HepG2 (cell line): ENCODE measurements around the gene RIMBP2. TPM values are rescaled to one million over a fixed set of nuclear protein-coding genes. Genes with fewer than 3 reads are reported as not detected.

ENCODE experiments used
- ATAC-seq: fragments of 200-7000 bp; cut with Tn5 transposase; 3 replicates; pipeline ENCODE4 v1.9.1; 2020; ENCODE audit warnings: mild to moderate bottlenecking, moderate library complexity
- BruUV-seq: library from RNA; stranded (reverse); fragments of 400-500 nt; replicated peaks from 2 replicates; lab custom pipeline; 2021; lab: Mats Ljungman, UMichigan
- CTCF ChIA-PET: fragments of 300-600 bp; formaldehyde crosslinking; extraction: SDS; loops from one replicate; lab custom pipeline; 2021; ENCODE audit warnings: low total read pairs, inconsistent platforms, low intra/inter-chr PET ratio; lab: Yijun Ruan, JAX
- POLR2A ChIA-PET: fragments of 350-600 bp; sonication (Branson Sonifier 250); formaldehyde crosslinking; loops from one replicate; lab custom pipeline; 2020; ENCODE audit warnings: antibody characterized with exemption, inconsistent platforms; lab: Yijun Ruan, JAX
- DNase-seq: peaks from one replicate; pipeline ENCODE4 v3.0.0-alpha.2; 2015; ENCODE audit warnings: low spot score
- FAIRE-seq: peaks from 3 replicates; lab custom pipeline; 2011; peaks lifted over from hg19 to GRCh38; lab: Jason Lieb, UNC
- H2AFZ ChIP-seq: one replicate; pipeline ENCODE4 v1.6.1; 2011; ENCODE audit warnings: low read length, inconsistent platforms
- H3K27ac ChIP-seq: fragments of 300-600 bp; 3 replicates; pipeline ENCODE4 v1.8.0; 2011; ENCODE audit warnings: mixed run types, mild to moderate bottlenecking, mixed read lengths, low read length, inconsistent platforms; ENCODE audit not compliant: insufficient read depth; ENCODE audit errors: extremely low read length
- H3K27me3 ChIP-seq, 2 experiments: fragments of 200-600 bp in 1 of 2; 2 replicates in 1 of 2; 3 replicates in 1 of 2; pipeline versions ENCODE4 v1.6.0 to v1.8.0; 2011; ENCODE audit warnings: low read length in 2 of 2, mild to moderate bottlenecking in 2 of 2, moderate library complexity in 2 of 2, inconsistent platforms in 1 of 2; ENCODE audit not compliant: insufficient read depth in 2 of 2, control insufficient read depth in 1 of 2
- H3K36me3 ChIP-seq, 2 experiments: fragments of 200-600 bp in 1 of 2; replicated peaks in 1 of 2; 2 replicates in 1 of 2; 3 replicates in 1 of 2; pipeline versions ENCODE4 v1.5.1 to v1.8.0; 2011; ENCODE audit warnings: low read length in 2 of 2, inconsistent platforms in 1 of 2; ENCODE audit not compliant: insufficient read depth in 2 of 2, control insufficient read depth in 1 of 2
- H3K4me1 ChIP-seq: 2 replicates; pipeline ENCODE4 v1.5.1; 2012; ENCODE audit warnings: low read length, inconsistent platforms; ENCODE audit not compliant: insufficient read depth
- H3K4me2 ChIP-seq: 2 replicates; pipeline ENCODE4 v1.6.0; 2011; ENCODE audit warnings: low read depth, low read length, inconsistent platforms
- H3K4me3 ChIP-seq, 3 experiments: fragments of 200-600 bp in 1 of 3; sonication (generic), shearing (Covaris generic) in 1 of 3; replicated peaks in 1 of 3; 2 replicates each; pipeline ENCODE4 v1.5.1; 2011 to 2016; ENCODE audit warnings: low read length in 3 of 3, inconsistent platforms in 2 of 3, low read depth in 2 of 3, mild to moderate bottlenecking in 2 of 3, control low read depth in 1 of 3, mixed read lengths in 1 of 3; ENCODE audit not compliant: insufficient read depth in 1 of 3
- H3K79me2 ChIP-seq: one replicate; pipeline ENCODE4 v1.6.1; 2011; ENCODE audit warnings: low read length, inconsistent platforms; ENCODE audit not compliant: insufficient read depth
- H3K9ac ChIP-seq: 2 replicates; pipeline ENCODE4 v1.6.0; 2011; ENCODE audit warnings: mild to moderate bottlenecking, low read depth, low read length, inconsistent platforms; ENCODE audit not compliant: insufficient read depth
- H3K9me3 ChIP-seq: 2 replicates; pipeline ENCODE4 v1.5.1; 2012; ENCODE audit warnings: mild to moderate bottlenecking, low read length
- H4K20me1 ChIP-seq: 2 replicates; pipeline ENCODE4 v1.6.0; 2011; ENCODE audit warnings: inconsistent platforms, mild to moderate bottlenecking, low read length, moderate library complexity; ENCODE audit not compliant: insufficient read depth
- ATF2 ChIP-seq: sonication (generic); formaldehyde crosslinking; IDR thresholded peaks from 2 replicates; pipeline ENCODE4 v1.4.0; 2020; ENCODE audit warnings: missing genetic modification reagents
- CEBPB ChIP-seq: IDR thresholded peaks from 2 replicates; pipeline ENCODE4 v1.6.1; 2011; ENCODE audit warnings: low read depth, low read length, improper control_type of control experiment, borderline replicate concordance
- CHD4 ChIP-seq: fragments of 200-600 bp; sonication (generic); IDR thresholded peaks from 2 replicates; pipeline ENCODE4 v1.7.0; 2017; ENCODE audit warnings: mild to moderate bottlenecking, low read length, borderline replicate concordance
- E2F1 ChIP-seq: sonication (generic); formaldehyde crosslinking; IDR thresholded peaks from 2 replicates; pipeline ENCODE4 v1.5.0; 2020; ENCODE audit warnings: missing genetic modification reagents
- IRF1 ChIP-seq: sonication (generic); formaldehyde crosslinking; IDR thresholded peaks from 2 replicates; pipeline ENCODE4 v1.4.0; 2020; ENCODE audit warnings: low read depth, mild to moderate bottlenecking, missing genetic modification reagents
- MXD4 ChIP-seq: IDR thresholded peaks from 2 replicates; pipeline ENCODE4 v1.6.1; 2016; ENCODE audit warnings: mild to moderate bottlenecking, missing biosample characterization, missing genetic modification reagents
- NCOA5 ChIP-seq: sonication (generic); formaldehyde crosslinking; IDR thresholded peaks from 2 replicates; pipeline ENCODE4 v1.4.0; 2020; ENCODE audit warnings: missing genetic modification reagents
- NKX3-1 ChIP-seq: sonication (generic); formaldehyde crosslinking; IDR thresholded peaks from 2 replicates; pipeline ENCODE4 v1.5.0; 2020; ENCODE audit warnings: missing genetic modification reagents
- RBAK ChIP-seq: sonication (generic); formaldehyde crosslinking; IDR thresholded peaks from 2 replicates; pipeline ENCODE4 v1.5.1; 2020; ENCODE audit warnings: mild to moderate bottlenecking, missing genetic modification reagents
- SIN3B ChIP-seq: fragments of 150-350 bp; IDR thresholded peaks from 2 replicates; pipeline ENCODE4 v1.6.1; 2014; ENCODE audit warnings: low read length
- ZNF275 ChIP-seq: sonication (generic); formaldehyde crosslinking; IDR thresholded peaks from 2 replicates; pipeline ENCODE4 v1.8.0; 2022; ENCODE audit warnings: missing genetic modification reagents, mild to moderate bottlenecking, inconsistent platforms, borderline replicate concordance
- ZNF383 ChIP-seq: sonication (generic); formaldehyde crosslinking; IDR thresholded peaks from 2 replicates; pipeline ENCODE4 v1.4.0; 2020; ENCODE audit warnings: missing genetic modification reagents, mild to moderate bottlenecking, borderline replicate concordance
- ZNF414 ChIP-seq: sonication (generic); formaldehyde crosslinking; IDR thresholded peaks from 2 replicates; pipeline ENCODE4 v1.5.0; 2020; ENCODE audit warnings: missing genetic modification reagents
- WGBS: methylation state at CpG from one replicate; pipeline ENCODE4 v1.1.6; 2017; ENCODE audit warnings: low lambda C conversion rate; 5-methylcytosine and 5-hydroxymethylcytosine counted together
- in situ Hi-C: cut with HindIII; loops from 2 replicates; pipeline ENCODE4 v1.10.0; 2017; ENCODE audit warnings: low pct_unique_long_range_greater_than_20kb; ENCODE audit not compliant: extremely low pct_ligation_motif_present
- intact Hi-C: fragments of 100-400 bp; cut with micrococcal nuclease; formaldehyde crosslinking; loops from one replicate; pipeline ENCODE4 v1.10.0; 2022; ENCODE audit not compliant: unreplicated experiment
- polyA plus RNA-seq, 8 experiments: library from polyadenylated mRNA; depleted of rRNA in 3 of 8; stranded (reverse) in 7 of 8; unstranded in 1 of 8; fragments of >200 nt; fragmentation: Illumina TruSeq in 4 of 8; extraction: Trizol in 4 of 8; gene quantifications; 2 replicates each; pipeline versions ENCODE4 v1.2.1 to v1.2.3, GENCODE V29; 2011 to 2016; ENCODE audit warnings: low read depth in 4 of 8, missing spikeins in 1 of 8, mixed read lengths in 1 of 8; ENCODE audit not compliant: insufficient read depth in 1 of 8
- total RNA-seq, 5 experiments: library from RNA; depleted of rRNA; stranded (reverse); fragments of >200 nt; fragmentation: Illumina TruSeq; extraction: Trizol; gene quantifications; 2 replicates each; pipeline ENCODE4 v1.2.3, GENCODE V29; 2016; ENCODE audit warnings: low read depth in 1 of 5

Gene RIMBP2
- total and polyA plus RNA-seq, 2 of the 13 experiments (the other 11 are each of a cell fraction or from before 2014, with no cell fraction given), result 0.03 TPM; not detected in 1

GRCh38 chr12:130641533-130642184, 74.4 kb downstream of the RIMBP2 start:
- 35% methylated on average over 4 of the region's 14 CpGs for WGBS
- intact Hi-C loops, result no loop called here

More at GRCh38 chr12:130641533-130642184, 74.4 kb downstream of the RIMBP2 start:
- H3K27ac ChIP-seq, result no peak overlapping the region
- no peak overlapping the region for H3K4me3 ChIP-seq
- no peak overlapping the region for H3K9ac ChIP-seq
- no peaks in the 10 kb centered on the region for H3K4me1 ChIP-seq
- H3K79me2 ChIP-seq, result no peaks in the 10 kb centered on the region
- in situ Hi-C loops, result no loop called here
- ChIA-PET POLR2A (no interaction called here), CTCF (no interaction called here)
- no peaks in the 10 kb centered on the region for H3K9me3 ChIP-seq
- ATAC-seq, result no peak
- TF ChIP-seq IRF1 (CRISPR knock-in tag) (no peak), SIN3B (no peak), CHD4 (no peak), NKX3-1 (no peak), CEBPB (no peak), ZNF414 (CRISPR knock-in tag) (no peak), ATF2 (CRISPR knock-in tag) (no peak), RBAK (CRISPR knock-in tag) (no peak), ZNF275 (CRISPR knock-in tag) (no peak), E2F1 (CRISPR knock-in tag) (no peak), ZNF383 (no peak), MXD4 (CRISPR knock-in tag) (no peak), NCOA5 (CRISPR knock-in tag) (no peak)
- no peak overlapping the region for H2AFZ ChIP-seq
- H3K27me3 ChIP-seq, result peaks cover 4 to 65% of the 10 kb centered on the region in 2 experiments
- no TSS peak for BruUV-seq
- H3K36me3 ChIP-seq, result no peaks in the 10 kb centered on the region
- FAIRE-seq, result no peak
- H4K20me1 ChIP-seq, result 0 out of 2 replicates have a peak, but pooled peaks cover 4% of the 10 kb centered on the region
- DNase-seq, result no peak
- H3K4me2 ChIP-seq, result no peak overlapping the region
